ENCODE measurements around the gene ZNF438. TPM values are rescaled to one million over a fixed set of nuclear protein-coding genes. Genes with fewer than 3 reads are reported as not detected.
"Not testable (repeated sequence)": the region's sequence is repeated elsewhere in the genome, so short reads cannot be mapped to it uniquely, and the experiment has no call there.

Gene ZNF438
- total RNA-seq, 1 donor: 4.3 TPM

DNA sequence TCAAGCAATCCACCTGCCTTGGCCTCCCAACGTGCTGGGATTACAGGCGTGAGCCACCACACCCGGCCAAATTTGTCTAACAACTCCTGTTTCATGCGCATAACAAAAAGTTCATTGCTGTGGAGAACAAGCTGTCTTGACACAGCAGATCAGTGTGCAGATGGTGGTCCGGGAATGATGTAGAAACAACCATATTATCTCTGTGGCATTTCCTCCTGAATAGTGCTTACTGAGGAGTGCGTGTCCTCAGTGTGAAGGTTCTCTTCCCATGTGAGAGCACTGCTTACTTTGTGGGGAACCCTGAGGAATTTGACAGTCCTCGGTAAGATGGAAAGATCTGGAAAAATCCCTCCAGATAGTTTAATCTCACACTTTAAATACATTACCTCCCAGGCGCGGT lies 30.3 kb upstream of the ZNF438 start:
- TF ChIP-seq, protein P1, sequence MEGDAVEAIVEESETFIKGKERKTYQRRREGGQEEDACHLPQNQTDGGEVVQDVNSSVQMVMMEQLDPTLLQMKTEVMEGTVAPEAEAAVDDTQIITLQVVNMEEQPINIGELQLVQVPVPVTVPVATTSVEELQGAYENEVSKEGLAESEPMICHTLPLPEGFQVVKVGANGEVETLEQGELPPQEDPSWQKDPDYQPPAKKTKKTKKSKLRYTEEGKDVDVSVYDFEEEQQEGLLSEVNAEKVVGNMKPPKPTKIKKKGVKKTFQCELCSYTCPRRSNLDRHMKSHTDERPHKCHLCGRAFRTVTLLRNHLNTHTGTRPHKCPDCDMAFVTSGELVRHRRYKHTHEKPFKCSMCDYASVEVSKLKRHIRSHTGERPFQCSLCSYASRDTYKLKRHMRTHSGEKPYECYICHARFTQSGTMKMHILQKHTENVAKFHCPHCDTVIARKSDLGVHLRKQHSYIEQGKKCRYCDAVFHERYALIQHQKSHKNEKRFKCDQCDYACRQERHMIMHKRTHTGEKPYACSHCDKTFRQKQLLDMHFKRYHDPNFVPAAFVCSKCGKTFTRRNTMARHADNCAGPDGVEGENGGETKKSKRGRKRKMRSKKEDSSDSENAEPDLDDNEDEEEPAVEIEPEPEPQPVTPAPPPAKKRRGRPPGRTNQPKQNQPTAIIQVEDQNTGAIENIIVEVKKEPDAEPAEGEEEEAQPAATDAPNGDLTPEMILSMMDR (IDR thresholded peaks at IDR 0.05; ENCODE audit: extremely low read depth, low read depth, low read length): no peak
- H2AFZ ChIP-seq (ENCODE audit: low read length): no peak overlapping the region
- no peak for DNase-seq (ENCODE audit: insufficient read length, low spot score, missing footprints)
- H3K9me3 ChIP-seq (ENCODE audit: low read depth, low read length): no peaks in the 10 kb centered on the region
- no peak overlapping the region for H3K4me3 ChIP-seq (ENCODE audit: insufficient read depth, low read length)
- no peaks in the 10 kb centered on the region for H3K27me3 ChIP-seq (ENCODE audit: insufficient read depth, low read length)
- H3K4me2 ChIP-seq (ENCODE audit: insufficient read depth, low read length): no peak overlapping the region
- H3K79me2 ChIP-seq (ENCODE audit: insufficient read depth, low read length): no peaks in the 10 kb centered on the region
- no peaks in the 10 kb centered on the region for H3K36me3 ChIP-seq (ENCODE audit: insufficient read depth, low read length)
- H3K4me1 ChIP-seq (ENCODE audit: insufficient read depth, low read length): peaks cover 18% of the 10 kb centered on the region
- no peak overlapping the region for H3K27ac ChIP-seq (ENCODE audit: low read depth, low read length)
- no peaks in the 10 kb centered on the region for H4K20me1 ChIP-seq (ENCODE audit: insufficient read depth, low read length)

DNA sequence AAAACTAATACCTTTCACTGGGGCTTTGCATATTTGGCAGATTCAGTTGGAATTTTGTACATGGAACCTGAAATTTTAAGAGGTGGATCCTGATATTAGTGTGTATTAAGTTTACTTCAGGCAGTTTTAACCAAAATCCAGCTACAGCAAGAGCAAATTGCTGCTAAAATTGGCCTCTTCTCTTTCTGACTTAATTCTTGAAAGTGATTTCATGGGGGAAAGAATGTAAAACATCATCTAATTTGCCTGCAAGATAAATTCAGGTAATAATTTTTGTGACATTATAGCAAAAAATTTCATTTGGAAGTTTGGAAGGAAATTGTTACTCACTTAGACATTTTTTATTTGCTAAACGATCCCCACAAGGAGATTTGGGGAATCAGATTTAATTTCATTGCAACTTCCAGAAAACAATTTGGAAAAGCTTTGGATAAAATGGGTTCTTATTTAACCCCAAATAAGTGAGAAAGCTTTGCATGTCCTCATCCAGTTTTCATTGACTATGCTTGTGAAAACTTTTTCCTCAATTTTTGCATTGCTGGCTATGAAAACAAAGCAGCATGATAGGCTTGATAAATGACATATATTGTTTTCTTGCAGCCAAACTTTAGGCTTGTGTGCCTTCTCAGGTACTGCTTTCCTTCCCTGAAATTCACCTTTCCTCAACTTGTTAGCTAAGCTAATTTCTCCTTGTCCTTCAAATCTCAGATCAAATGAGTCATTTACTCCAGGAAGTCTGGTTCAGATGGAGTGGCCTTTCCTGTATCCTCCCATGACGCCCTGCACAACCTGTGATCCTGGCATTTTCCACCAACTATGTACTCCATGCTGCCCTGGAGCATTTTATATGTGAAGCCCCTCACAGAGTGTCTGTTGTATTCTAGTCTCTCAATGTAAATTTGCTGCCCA lies 27.4 kb upstream of the ZNF438 start:
- Histone ChIP-seq H3K4me1 (ENCODE audit: insufficient read depth, low read length) (peaks cover 9% of the 10 kb centered on the region), H3K9me3 (ENCODE audit: low read depth, low read length) (no peaks in the 10 kb centered on the region)

DNA sequence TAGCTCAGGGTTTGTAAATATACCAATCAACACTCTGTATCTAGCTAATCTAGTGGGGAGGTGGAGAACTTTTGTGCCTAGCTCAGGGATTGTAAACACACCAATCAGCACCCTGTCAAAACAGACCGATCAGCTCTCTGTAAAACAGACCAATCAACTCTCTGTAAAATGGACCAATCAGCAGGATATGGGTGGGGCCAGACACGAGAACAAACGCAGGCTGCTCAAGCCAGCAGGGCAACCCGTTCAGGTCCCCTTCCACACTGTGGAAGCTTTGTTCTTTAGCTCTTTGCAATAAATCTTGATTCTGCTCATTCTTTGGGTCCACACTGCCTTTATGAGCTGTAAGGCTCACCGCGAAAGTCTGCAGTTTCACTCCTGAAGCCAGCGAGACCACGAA lies 25.0 kb upstream of the ZNF438 start:
- not testable (repeated sequence) for H4K20me1 ChIP-seq (ENCODE audit: insufficient read depth, low read length); H3K4me1 ChIP-seq (ENCODE audit: insufficient read depth, low read length); H3K4me3 ChIP-seq (ENCODE audit: insufficient read depth, low read length); DNase-seq (ENCODE audit: insufficient read length, low spot score, missing footprints); H3K4me2 ChIP-seq (ENCODE audit: insufficient read depth, low read length); H3K9me3 ChIP-seq (ENCODE audit: low read depth, low read length); H3K36me3 ChIP-seq (ENCODE audit: insufficient read depth, low read length); H3K27ac ChIP-seq (ENCODE audit: low read depth, low read length); H3K79me2 ChIP-seq (ENCODE audit: insufficient read depth, low read length); H3K27me3 ChIP-seq (ENCODE audit: insufficient read depth, low read length)
- H2AFZ ChIP-seq (ENCODE audit: low read length): peak overlapping the region; percentile 35

More for the DNA sequence above, 27.4 kb upstream of the ZNF438 start:
- Histone ChIP-seq H2AFZ (ENCODE audit: low read length) (no peak overlapping the region), H3K36me3 (ENCODE audit: insufficient read depth, low read length) (no peaks in the 10 kb centered on the region), H3K4me3 (ENCODE audit: insufficient read depth, low read length) (no peak overlapping the region), H3K79me2 (ENCODE audit: insufficient read depth, low read length) (no peaks in the 10 kb centered on the region), H3K4me2 (ENCODE audit: insufficient read depth, low read length) (no peak overlapping the region), H3K27me3 (ENCODE audit: insufficient read depth, low read length) (no peaks in the 10 kb centered on the region), H4K20me1 (ENCODE audit: insufficient read depth, low read length) (no peaks in the 10 kb centered on the region), H3K27ac (ENCODE audit: low read depth, low read length) (no peak overlapping the region)
- peak; percentile 52 for DNase-seq (ENCODE audit: insufficient read length, low spot score, missing footprints)
- TF ChIP-seq, protein P1 (IDR thresholded peaks at IDR 0.05; ENCODE audit: extremely low read depth, low read depth, low read length): no peak

DNA sequence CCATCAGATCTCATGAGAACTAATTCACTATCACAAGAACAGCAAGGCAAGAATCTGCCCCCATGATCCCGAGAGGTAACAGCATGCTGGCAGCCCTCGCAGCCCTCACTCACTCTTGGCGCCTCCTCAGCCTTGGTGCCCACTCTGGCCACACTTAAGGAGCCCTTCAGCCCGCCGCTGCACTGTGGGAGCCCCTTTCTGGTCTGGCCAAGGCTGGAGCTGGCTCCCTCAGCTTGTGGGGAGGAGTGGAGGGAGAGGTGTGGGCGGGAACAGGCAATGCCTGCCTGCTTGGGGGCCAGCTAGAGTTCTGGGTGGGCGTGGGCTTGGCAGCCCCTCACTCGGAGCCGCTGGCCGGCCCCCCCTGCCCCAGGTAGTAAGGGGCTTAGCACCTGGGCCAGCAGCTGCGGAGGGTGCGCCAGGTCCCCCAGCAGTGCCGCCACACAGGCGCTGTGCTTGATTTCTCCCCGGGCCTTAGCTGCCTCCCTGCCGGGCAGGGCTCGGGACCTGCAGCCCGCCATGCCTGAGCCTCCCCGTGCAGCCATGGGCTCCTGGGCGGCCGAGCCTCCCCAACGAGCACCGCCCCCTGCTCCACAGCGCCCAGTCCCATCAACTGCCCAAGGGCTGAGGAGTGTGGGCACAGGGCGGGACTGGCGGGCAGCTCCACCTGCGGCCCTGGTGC lies 24.0 kb upstream of the ZNF438 start:
- DNase-seq (ENCODE audit: insufficient read length, low spot score, missing footprints): no peak
- TF ChIP-seq, protein P1 (IDR thresholded peaks at IDR 0.05; ENCODE audit: extremely low read depth, low read depth, low read length): no peak
- no peaks in the 10 kb centered on the region for H3K27me3 ChIP-seq (ENCODE audit: insufficient read depth, low read length)
- H3K4me1 ChIP-seq (ENCODE audit: insufficient read depth, low read length): peaks cover 8% of the 10 kb centered on the region
- H3K79me2 ChIP-seq (ENCODE audit: insufficient read depth, low read length): no peaks in the 10 kb centered on the region
- H3K27ac ChIP-seq (ENCODE audit: low read depth, low read length): no peak overlapping the region
- no peaks in the 10 kb centered on the region for H3K9me3 ChIP-seq (ENCODE audit: low read depth, low read length)
- H3K4me2 ChIP-seq (ENCODE audit: insufficient read depth, low read length): no peak overlapping the region
- H2AFZ ChIP-seq (ENCODE audit: low read length): no peak overlapping the region
- H3K36me3 ChIP-seq (ENCODE audit: insufficient read depth, low read length): no peaks in the 10 kb centered on the region
- H4K20me1 ChIP-seq (ENCODE audit: insufficient read depth, low read length): no peaks in the 10 kb centered on the region
- no peak overlapping the region for H3K4me3 ChIP-seq (ENCODE audit: insufficient read depth, low read length)

Data from osteoblast (primary cell).